ENCODE data around the gene PRSS12.
"Not testable (repeated sequence)": the region's sequence is repeated elsewhere in the genome, so short reads cannot be mapped to it uniquely, and the experiment has no call there.

PRSS12 gene

GRCh38 chr4:118278473-118279274, 74.1 kb downstream of the PRSS12 start:
- DNase-seq (ENCODE audit: low read depth, low spot score): peak; percentile 75

- no peak for DNase-seq (ENCODE audit: low read depth, low spot score)
These were observed 75.6 kb downstream of the PRSS12 start for GRCh38 chr4:118277243-118277642.

GRCh38 chr4:118276580-118276979, 76.2 kb downstream of the PRSS12 start:
- DNase-seq (ENCODE audit: low read depth, low spot score): no peak

GRCh38 chr4:118273642-118274041, 79.2 kb downstream of the PRSS12 start:
- no peak for DNase-seq (ENCODE audit: low read depth, low spot score)

- DNase-seq (ENCODE audit: low read depth, low spot score): no peak
These were observed 81.0 kb downstream of the PRSS12 start for GRCh38 chr4:118271788-118272187.

- DNase-seq (ENCODE audit: low read depth, low spot score): no peak
These were observed 82.3 kb downstream of the PRSS12 start for GRCh38 chr4:118270492-118270891.

- DNase-seq (ENCODE audit: low read depth, low spot score): no peak
These were observed 84.0 kb downstream of the PRSS12 start for GRCh38 chr4:118268780-118269179.

- DNase-seq (ENCODE audit: low read depth, low spot score): not testable (repeated sequence)
These were observed 86.7 kb downstream of the PRSS12 start for GRCh38 chr4:118266145-118266496.

GRCh38 chr4:118265312-118266144, 87.3 kb downstream of the PRSS12 start:
- DNase-seq (ENCODE audit: low read depth, low spot score): no peak

GRCh38 chr4:118264096-118264495, 88.7 kb downstream of the PRSS12 start:
- DNase-seq (ENCODE audit: low read depth, low spot score): no peak

- DNase-seq (ENCODE audit: low read depth, low spot score): no peak
These were observed 92.5 kb downstream of the PRSS12 start for GRCh38 chr4:118260309-118260708.

- no peak for DNase-seq (ENCODE audit: low read depth, low spot score)
These were observed 93.7 kb downstream of the PRSS12 start for GRCh38 chr4:118259111-118259510.

GRCh38 chr4:118254368-118254767, 98.4 kb downstream of the PRSS12 start:
- no peak for DNase-seq (ENCODE audit: low read depth, low spot score)

- no peak for DNase-seq (ENCODE audit: low read depth, low spot score)
These were observed 102.9 kb downstream of the PRSS12 start for GRCh38 chr4:118249890-118250289.

- no peak for DNase-seq (ENCODE audit: low read depth, low spot score)
These were observed 115.3 kb downstream of the PRSS12 start for GRCh38 chr4:118237531-118237930.

GRCh38 chr4:118235566-118236120, 117.2 kb downstream of the PRSS12 start:
- DNase-seq (ENCODE audit: low read depth, low spot score): no peak
